ENCODE data around the gene IER2.
A peak's percentile ranks its signal among the peaks of the same experiment; 100 is the strongest.
"Not testable (repeated sequence)": the region's sequence is repeated elsewhere in the genome, so short reads cannot be mapped to it uniquely, and the experiment has no call there.

The IER2 gene

GRCh38 chr19:13165162-13165997, 15.2 kb downstream of the IER2 start:
- no peak for DNase-seq

- not testable (repeated sequence) for DNase-seq
Observed at GRCh38 chr19:13166151-13166550, 15.9 kb downstream of the IER2 start.

GRCh38 chr19:13169769-13170168, 19.6 kb downstream of the IER2 start:
- DNase-seq = no peak

- no peak for DNase-seq
Observed at GRCh38 chr19:13171146-13171545, 20.9 kb downstream of the IER2 start.

GRCh38 chr19:13172346-13173138, 22.3 kb downstream of the IER2 start:
- DNase-seq = peak; percentile 83

GRCh38 chr19:13173139-13173737, 23.0 kb downstream of the IER2 start:
- DNase-seq = no peak

GRCh38 chr19:13176345-13176744, 26.1 kb downstream of the IER2 start:
- no peak for DNase-seq

- DNase-seq = not testable (repeated sequence)
Observed at GRCh38 chr19:13177584-13177983, 27.4 kb downstream of the IER2 start.

GRCh38 chr19:13178291-13178690, 28.1 kb downstream of the IER2 start:
- not testable (repeated sequence) for DNase-seq

- no peak for DNase-seq
Observed at GRCh38 chr19:13181747-13182388, 31.7 kb downstream of the IER2 start.

GRCh38 chr19:13184926-13185325, 34.7 kb downstream of the IER2 start:
- not testable (repeated sequence) for DNase-seq

GRCh38 chr19:13185763-13186657, 35.8 kb downstream of the IER2 start:
- DNase-seq = not testable (repeated sequence)

GRCh38 chr19:13186688-13187087, 36.5 kb downstream of the IER2 start:
- DNase-seq = not testable (repeated sequence)

GRCh38 chr19:13187419-13187818, 37.2 kb downstream of the IER2 start:
- DNase-seq = no peak

GRCh38 chr19:13189600-13189999, 39.4 kb downstream of the IER2 start:
- DNase-seq = no peak

- no peak for DNase-seq
Observed at GRCh38 chr19:13190781-13191540, 40.8 kb downstream of the IER2 start.

GRCh38 chr19:13195678-13196077, 45.5 kb downstream of the IER2 start:
- DNase-seq = peak; percentile 59

- DNase-seq = no peak
Observed at GRCh38 chr19:13198634-13199033, 48.4 kb downstream of the IER2 start.

- not testable (repeated sequence) for DNase-seq
Observed at GRCh38 chr19:13202112-13202511, 51.9 kb downstream of the IER2 start.
